GM12891 (cell line): Measurements from ENCODE around the gene TCHH.

Experiments
- POLR2A ChIP-seq: IDR thresholded peaks from 2 replicates; pipeline ENCODE4 v1.6.1; 2011; ENCODE audit warnings: low read depth, low read length, control low read depth
- POLR2AphosphoS5 ChIP-seq: IDR thresholded peaks from 2 replicates; pipeline ENCODE4 v1.6.1; 2011; ENCODE audit warnings: low read depth, low read length, control low read depth
- SPI1 ChIP-seq: IDR thresholded peaks from 2 replicates; pipeline ENCODE4 v1.6.1; 2011; ENCODE audit warnings: low read depth, low read length, control low read depth

DNA sequence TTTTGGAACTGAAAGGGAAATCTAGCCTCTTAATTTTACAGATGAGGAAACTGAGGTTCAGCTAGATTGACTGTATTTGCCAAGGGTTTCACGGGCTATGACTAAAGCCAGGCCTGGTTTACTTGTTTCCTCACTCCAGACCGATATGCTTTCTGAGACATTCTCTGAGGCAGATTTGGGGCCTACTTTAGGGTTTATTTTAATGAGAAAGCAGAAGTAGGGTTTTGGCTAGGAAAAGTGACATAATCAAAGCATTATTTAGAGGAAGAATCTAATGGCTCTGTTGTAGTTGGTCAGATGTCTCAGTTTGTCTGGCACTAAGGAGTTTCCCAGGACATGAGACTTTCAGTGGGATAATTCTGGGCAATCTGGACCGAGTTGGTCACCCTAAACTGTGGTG, 45.3 kb upstream of the TCHH start:
- TF ChIP-seq POLR2A (no peak), POLR2AphosphoS5 (no peak), SPI1 (no peak)
